Inflammatory macrophage treated with lipopolysaccharide for 4 hours (primary cell): ENCODE measurements around the gene SLC5A11.
"Not testable (repeated sequence)": the region's sequence is repeated elsewhere in the genome, so short reads cannot be mapped to it uniquely, and the experiment has no call there.

Source experiments
- DNase-seq: peaks from one replicate; pipeline ENCODE4 v3.0.0-alpha.2; 2020

SLC5A11 gene

GRCh38 chr16:24837969-24838368 is 7.8 kb upstream of the SLC5A11 start:
- no peak for DNase-seq

- DNase-seq: peak; percentile 35
Observed at GRCh38 chr16:24838554-24839266, 7.1 kb upstream of the SLC5A11 start.

- DNase-seq: no peak
Observed at GRCh38 chr16:24839347-24839972, 6.3 kb upstream of the SLC5A11 start.

GRCh38 chr16:24841291-24841690 is 4.5 kb upstream of the SLC5A11 start:
- no peak for DNase-seq

GRCh38 chr16:24844101-24845030 is 1.4 kb upstream of the SLC5A11 start:
- DNase-seq: no peak

- not testable (repeated sequence) for DNase-seq
Observed at GRCh38 chr16:24845031-24845365, 765 bp upstream of the SLC5A11 start.

- no peak for DNase-seq
Observed at GRCh38 chr16:24846548-24847357, 990 bp downstream of the SLC5A11 start.

- DNase-seq: no peak
Observed at GRCh38 chr16:24847358-24847664, 1.5 kb downstream of the SLC5A11 start.

- no peak for DNase-seq
Observed at GRCh38 chr16:24848065-24848464, 2.3 kb downstream of the SLC5A11 start.

- no peak for DNase-seq
Observed at GRCh38 chr16:24849641-24850040, 3.9 kb downstream of the SLC5A11 start.

- DNase-seq: no peak
Observed at GRCh38 chr16:24850289-24850938, 4.7 kb downstream of the SLC5A11 start.

GRCh38 chr16:24851700-24852099 is 5.9 kb downstream of the SLC5A11 start:
- DNase-seq: no peak

- DNase-seq: no peak
Observed at GRCh38 chr16:24852281-24852721, 6.5 kb downstream of the SLC5A11 start.

GRCh38 chr16:24853169-24853824 is 7.5 kb downstream of the SLC5A11 start:
- DNase-seq: no peak

- no peak for DNase-seq
Observed at GRCh38 chr16:24853830-24854229, 8.1 kb downstream of the SLC5A11 start.

GRCh38 chr16:24854607-24855171 is 8.9 kb downstream of the SLC5A11 start:
- no peak for DNase-seq

GRCh38 chr16:24855678-24856077 is 9.9 kb downstream of the SLC5A11 start:
- DNase-seq: no peak

GRCh38 chr16:24856871-24857270 is 11.1 kb downstream of the SLC5A11 start:
- DNase-seq: not testable (repeated sequence)

GRCh38 chr16:24858219-24859041 is 12.7 kb downstream of the SLC5A11 start:
- DNase-seq: peak; percentile 17

- no peak for DNase-seq
Observed at GRCh38 chr16:24861461-24861860, 15.7 kb downstream of the SLC5A11 start.
